H7 (cell line): ENCODE data around the gene FAM43A. TPM values are rescaled to one million over a fixed set of nuclear protein-coding genes. Genes with fewer than 3 reads are reported as not detected.

Source experiments
- DNase-seq: peaks from one replicate; pipeline ENCODE4 v3.0.0; 2012
- H3K27me3 ChIP-seq: 2 replicates; pipeline ENCODE4 v1.6.0; 2011; ENCODE audit warnings: mild to moderate bottlenecking, low read length; ENCODE audit not compliant: control insufficient read depth, insufficient read depth
- H3K36me3 ChIP-seq: replicated peaks from 2 replicates; pipeline ENCODE4 v1.5.1; 2011; ENCODE audit warnings: low read length; ENCODE audit not compliant: control insufficient read depth, insufficient read depth
- H3K4me3 ChIP-seq: 2 replicates; pipeline ENCODE4 v1.5.1; 2011; ENCODE audit warnings: low read depth, mild to moderate bottlenecking, control low read depth, low read length, moderate library complexity; ENCODE audit not compliant: insufficient read depth
- total RNA-seq: library from RNA; depleted of rRNA; stranded (reverse); fragments of >200 nt; shearing (Covaris generic); gene quantifications from 2 replicates; pipeline ENCODE4 v1.2.3, GENCODE V29; 2014; rRNA removed

Gene FAM43A
- total RNA-seq, 1 experiment from 2014 or later: 5.5 TPM

DNA sequence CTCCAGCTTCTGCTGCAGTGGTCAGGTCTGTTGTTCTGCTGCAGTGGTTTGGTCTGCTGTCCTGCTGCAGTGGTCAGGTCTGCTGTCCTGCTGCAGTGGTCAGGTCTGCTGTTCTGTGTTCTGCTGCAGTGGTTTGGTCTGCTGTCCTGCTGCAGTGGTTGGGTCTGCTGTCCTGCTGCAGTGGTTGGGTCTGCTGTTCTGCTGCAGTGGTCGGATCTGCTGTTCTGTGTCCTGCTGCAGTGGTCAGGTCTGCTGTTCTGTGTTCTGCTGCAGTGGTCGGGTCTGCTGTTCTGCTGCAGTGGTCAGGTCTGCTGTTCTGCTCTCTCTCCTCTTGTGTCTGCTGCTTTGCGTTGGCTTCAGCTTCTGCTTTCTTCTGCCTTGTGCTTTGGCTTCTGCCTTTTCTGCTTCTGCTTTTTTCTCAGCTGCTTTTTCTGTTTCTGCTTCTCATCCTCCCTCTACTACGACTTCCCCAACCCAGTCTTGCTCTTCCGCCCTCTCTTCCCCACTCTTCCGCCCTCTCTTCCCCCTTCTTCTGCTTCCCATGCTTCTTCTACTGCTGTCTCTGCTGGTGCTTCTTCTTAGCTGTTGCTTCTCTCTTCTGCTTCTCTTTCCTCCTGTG is 50.7 kb downstream of the FAM43A start:
- Histone ChIP-seq H3K27me3 (no peaks in the 10 kb centered on the region; the same call in none of the 2 replicates), H3K36me3 (no peaks in the 10 kb centered on the region), H3K4me3 (no peak overlapping the region)
- no peak for DNase-seq

DNA sequence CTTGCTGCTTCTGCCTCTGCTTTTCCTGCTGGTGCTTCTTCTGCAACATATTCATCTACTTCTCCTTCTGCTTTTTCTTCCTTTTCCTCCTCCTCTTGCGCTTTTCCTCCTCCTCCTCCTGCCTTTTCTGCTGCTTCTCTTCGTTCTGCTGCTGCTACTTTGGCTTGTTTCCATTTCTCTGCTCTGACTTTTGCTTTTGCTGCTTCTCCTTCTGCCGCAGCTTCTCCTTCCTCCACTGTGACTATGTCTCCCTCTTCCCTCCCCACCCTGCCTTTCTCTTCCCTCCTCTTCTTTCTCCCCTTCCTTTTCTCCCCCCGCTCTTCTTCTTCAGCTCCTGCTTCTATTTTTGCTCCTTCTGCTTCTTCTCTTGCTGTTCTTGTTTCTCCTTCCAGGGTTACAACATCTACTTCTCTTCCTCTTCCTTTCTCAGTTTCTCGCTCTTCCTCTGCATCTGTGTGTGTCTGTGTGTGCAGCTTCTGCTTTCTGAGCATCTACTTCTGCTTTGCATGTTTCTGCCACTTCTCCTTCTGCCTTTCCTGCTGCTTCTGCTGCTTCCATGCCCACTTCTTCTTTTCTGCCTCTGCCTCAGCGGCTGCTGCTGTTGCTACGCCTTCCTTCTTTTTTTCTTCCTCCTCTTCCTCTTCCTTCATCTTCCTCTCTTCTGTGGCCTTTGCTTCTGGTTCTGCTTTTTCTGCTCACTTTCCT is 51.4 kb downstream of the FAM43A start:
- DNase-seq: no peak
- H3K4me3 ChIP-seq: no peak overlapping the region
- no peaks in the 10 kb centered on the region; the same call in none of the 2 replicates for H3K27me3 ChIP-seq
- no peaks in the 10 kb centered on the region for H3K36me3 ChIP-seq

Other genes starting within 250 kb of the FAM43A start
- 46.5 and 71.8 TPM in 2 replicates for gene ATP13A3, start 198.9 kb upstream of the FAM43A start, total RNA-seq
- 5.4 and 9.8 TPM in 2 replicates for gene TMEM44, start 52.5 kb upstream of the FAM43A start, total RNA-seq
- gene LSG1, start 13.7 kb upstream of the FAM43A start, total RNA-seq: 47.1 and 51.1 TPM in 2 replicates